GM23338 (cell line): ENCODE measurements around the gene UBE3B. TPM values are rescaled to one million over a fixed set of nuclear protein-coding genes. Genes with fewer than 3 reads are reported as not detected.

Source experiments
- ATAC-seq: fragments of 200-7000 bp; cut with Tn5 transposase; 3 replicates; pipeline ENCODE4 v1.9.1; 2020
- DNase-seq: peaks from one replicate; pipeline ENCODE4 v3.0.0-alpha.2; 2015; ENCODE audit warnings: low spot score
- H2AFZ ChIP-seq: fragments of 200-600 bp; sonication (generic); 2 replicates; pipeline ENCODE4 v1.8.0; 2016; ENCODE audit warnings: antibody characterized with exemption, mild to moderate bottlenecking, moderate library complexity
- H3F3A ChIP-seq: fragments of 200-600 bp; sonication (generic); replicated peaks from 2 replicates; pipeline ENCODE4 v1.8.0; 2017; ENCODE audit warnings: antibody characterized with exemption, mixed run types, low read depth
- H3K27ac ChIP-seq: fragments of 200-600 bp; sonication (generic); 2 replicates; pipeline ENCODE4 v1.6.1; 2016; ENCODE audit warnings: low read depth
- H3K27me3 ChIP-seq: fragments of 200-600 bp; sonication (generic); 2 replicates; pipeline ENCODE4 v1.8.0; 2016; ENCODE audit warnings: mild to moderate bottlenecking, mixed run types, moderate library complexity; ENCODE audit not compliant: insufficient read depth
- H3K36me3 ChIP-seq: fragments of 200-600 bp; sonication (generic); 2 replicates; pipeline ENCODE4 v1.8.0; 2016; ENCODE audit warnings: mild to moderate bottlenecking; ENCODE audit not compliant: insufficient read depth
- H3K4me1 ChIP-seq: fragments of 200-600 bp; sonication (generic); 2 replicates; pipeline ENCODE4 v1.8.0; 2016; ENCODE audit warnings: mild to moderate bottlenecking, moderate library complexity; ENCODE audit not compliant: insufficient read depth
- H3K4me2 ChIP-seq: fragments of 200-600 bp; sonication (generic); 2 replicates; pipeline ENCODE4 v1.7.1; 2017; ENCODE audit warnings: mixed run types
- H3K4me3 ChIP-seq: fragments of 200-600 bp; sonication (generic); 2 replicates; pipeline ENCODE4 v1.6.1; 2016; ENCODE audit warnings: mixed run types
- H3K79me2 ChIP-seq: fragments of 200-600 bp; sonication (generic); replicated peaks from 2 replicates; pipeline ENCODE4 v1.8.0; 2017; ENCODE audit warnings: mild to moderate bottlenecking; ENCODE audit not compliant: insufficient read depth
- H3K9me2 ChIP-seq: fragments of 200-600 bp; sonication (generic); 2 replicates; pipeline ENCODE4 v1.8.0; 2017; ENCODE audit not compliant: insufficient read depth
- H4K20me1 ChIP-seq: fragments of 200-600 bp; sonication (generic); replicated peaks from 2 replicates; pipeline ENCODE4 v1.8.0; 2017; ENCODE audit warnings: mild to moderate bottlenecking; ENCODE audit not compliant: insufficient read depth
- H3K27ac Mint-ChIP-seq: 2 replicates; pipeline ENCODE4 v1.8.0; 2020; ENCODE audit warnings: inconsistent platforms, mild to moderate bottlenecking, moderate library complexity, mixed read lengths
- H3K27me3 Mint-ChIP-seq: 3 replicates; pipeline ENCODE4 v1.8.0; 2022; ENCODE audit warnings: low read depth, mild to moderate bottlenecking, moderate library complexity, mixed read lengths, inconsistent platforms; ENCODE audit not compliant: insufficient read depth, poor library complexity
- H3K36me3 Mint-ChIP-seq: 3 replicates; pipeline ENCODE4 v1.8.0; 2021; ENCODE audit warnings: low read depth, mild to moderate bottlenecking, inconsistent platforms, moderate library complexity, mixed read lengths
- H3K4me1 Mint-ChIP-seq: 3 replicates; pipeline ENCODE4 v1.8.0; 2020; ENCODE audit warnings: mild to moderate bottlenecking, inconsistent platforms, mixed read lengths
- H3K4me3 Mint-ChIP-seq: 3 replicates; pipeline ENCODE4 v1.8.0; 2021; ENCODE audit warnings: moderate library complexity, mild to moderate bottlenecking, inconsistent platforms, mixed read lengths
- H3K9me3 Mint-ChIP-seq: 3 replicates; pipeline ENCODE4 v1.8.0; 2020; ENCODE audit warnings: moderate library complexity, mild to moderate bottlenecking, inconsistent platforms, mixed read lengths
- CREB1 ChIP-seq: fragments of 250-450 bp; sonication (Bioruptor Pico); IDR thresholded peaks from 2 replicates; pipeline ENCODE4 v1.5.0; 2020; ENCODE audit warnings: low read depth, mild to moderate bottlenecking, moderate library complexity
- ETS1 ChIP-seq: IDR thresholded peaks from 2 replicates; pipeline ENCODE4 v1.6.1; 2016; ENCODE audit warnings: antibody characterized with exemption
- EZH2 ChIP-seq: fragments of 200-600 bp; sonication (generic); IDR thresholded peaks from one replicate; pipeline ENCODE4 v1.8.0; 2017; ENCODE audit warnings: antibody characterized with exemption, mild to moderate bottlenecking, low read depth; ENCODE audit not compliant: unreplicated experiment
- JUNB ChIP-seq: IDR thresholded peaks from one replicate; pipeline ENCODE4 v1.6.1; 2016; ENCODE audit warnings: antibody characterized with exemption; ENCODE audit not compliant: unreplicated experiment
- NANOG ChIP-seq: IDR thresholded peaks from 2 replicates; pipeline ENCODE4 v1.6.1; 2016; ENCODE audit warnings: antibody characterized with exemption, borderline replicate concordance
- POLR2AphosphoS5 ChIP-seq: IDR thresholded peaks from 2 replicates; pipeline ENCODE4 v1.6.1; 2016; ENCODE audit warnings: antibody characterized with exemption, low read depth
- REST ChIP-seq: IDR thresholded peaks from one replicate; pipeline ENCODE4 v1.6.1; 2018; ENCODE audit warnings: antibody characterized with exemption; ENCODE audit not compliant: unreplicated experiment
- STAT1 ChIP-seq: IDR thresholded peaks from one replicate; pipeline ENCODE4 v1.6.1; 2016; ENCODE audit warnings: antibody characterized with exemption; ENCODE audit not compliant: unreplicated experiment
- ZNF114 ChIP-seq: fragments of 250-450 bp; sonication (Bioruptor Pico); IDR thresholded peaks from 2 replicates; pipeline ENCODE4 v1.5.0; 2020; ENCODE audit warnings: mild to moderate bottlenecking, moderate library complexity
- ZNF331 ChIP-seq: fragments of 250-450 bp; sonication (Bioruptor Pico); IDR thresholded peaks from 2 replicates; pipeline ENCODE4 v1.5.0; 2020; ENCODE audit warnings: low read depth, mild to moderate bottlenecking, moderate library complexity
- ZNF462 ChIP-seq: fragments of 250-450 bp; sonication (Bioruptor Pico); IDR thresholded peaks from 2 replicates; pipeline ENCODE4 v1.5.0; 2020; ENCODE audit warnings: mild to moderate bottlenecking, moderate library complexity
- polyA plus RNA-seq: library from polyadenylated mRNA; unstranded; fragments of >200 nt; fragmentation: Nextera tagmentation; extraction: Ambion mirVana; gene quantifications from 2 replicates; pipeline ENCODE4 v1.2.1, GENCODE V29; 2016
- total RNA-seq: library from RNA; depleted of rRNA; stranded (reverse); fragments of >200 nt; shearing (Covaris generic); gene quantifications from 2 replicates; pipeline ENCODE4 v1.2.3, GENCODE V29; 2014

UBE3B gene
- total and polyA plus RNA-seq, 2 experiments from 2014 or later, result 20.8 TPM

GRCh38 chr12:109557805-109558204, 80.4 kb downstream of the UBE3B start:
- no peaks in the 10 kb centered on the region for H3K9me2 ChIP-seq
- H4K20me1 ChIP-seq, result no peaks in the 10 kb centered on the region
- no peak overlapping the region for H3K4me3 ChIP-seq
- no peaks in the 10 kb centered on the region for H3K79me2 ChIP-seq
- H2AFZ ChIP-seq, result no peak overlapping the region
- H3K4me2 ChIP-seq, result no peak overlapping the region
- no peak for TF ChIP-seq ZNF462
- no peak for TF ChIP-seq ETS1
- TF ChIP-seq ZNF114 (CRISPR knock-in tag), result no peak
- no peak for TF ChIP-seq STAT1
- no peak for TF ChIP-seq ZNF331 (CRISPR knock-in tag)
- TF ChIP-seq JUNB, result no peak
- TF ChIP-seq REST, result no peak
- no peak for TF ChIP-seq CREB1 (CRISPR knock-in tag)
- TF ChIP-seq NANOG, result no peak
- TF ChIP-seq EZH2, result no peak
- TF ChIP-seq POLR2AphosphoS5, result no peak
- DNase-seq (no peak), ATAC-seq (no peak)
- no peaks in the 10 kb centered on the region for H3K4me1 ChIP-seq
- Mint-ChIP-seq H3K36me3 (peaks cover 13% of the 10 kb centered on the region), H3K27ac (no peak overlapping the region), H3K27me3 (peaks cover 6% of the 10 kb centered on the region), H3K4me3 (no peak overlapping the region), H3K9me3 (no peaks in the 10 kb centered on the region), H3K4me1 (peaks cover 8% of the 10 kb centered on the region; the same call in 2 of the 3 replicates)
- no peaks in the 10 kb centered on the region for H3K27me3 ChIP-seq
- no peaks in the 10 kb centered on the region for H3F3A ChIP-seq
- H3K27ac ChIP-seq, result no peak overlapping the region
- H3K36me3 ChIP-seq, result no peaks in the 10 kb centered on the region
